Ammon's horn (tissue), 1 donor: ENCODE data around the gene KLRC4.
"Not testable (repeated sequence)": the region's sequence is repeated elsewhere in the genome, so short reads cannot be mapped to it uniquely, and the experiment has no call there.

Source experiments
- DNase-seq: peaks from one replicate; pipeline ENCODE4 v3.0.0-alpha.2; 2016; ENCODE audit warnings: low spot score

KLRC4 gene

GRCh38 chr12:10397296-10397695 is 12.3 kb downstream of the KLRC4 start:
- DNase-seq = no peak

- not testable (repeated sequence) for DNase-seq
Measured at GRCh38 chr12:10396176-10396575, 13.4 kb downstream of the KLRC4 start.

- DNase-seq = peak; percentile 25
Measured at GRCh38 chr12:10395390-10395998, 14.1 kb downstream of the KLRC4 start.

GRCh38 chr12:10394531-10395152 is 14.9 kb downstream of the KLRC4 start:
- DNase-seq = not testable (repeated sequence)

- no peak for DNase-seq
Measured at GRCh38 chr12:10393291-10393690, 16.3 kb downstream of the KLRC4 start.

- DNase-seq = peak; percentile 69
Measured at GRCh38 chr12:10392394-10392930, 17.1 kb downstream of the KLRC4 start.

- not testable (repeated sequence) for DNase-seq
Measured at GRCh38 chr12:10390991-10391390, 18.6 kb downstream of the KLRC4 start.

- DNase-seq = no peak
Measured at GRCh38 chr12:10389904-10390303, 19.7 kb downstream of the KLRC4 start, which contains the start of gene KLRK1. Gene KLRK1, minus strand, starts transcription at chr12:10390041. Its CDS starts 1,231 bp downstream, at chr12:10388810.

- DNase-seq = no peak
Measured at GRCh38 chr12:10388624-10389413, 20.7 kb downstream of the KLRC4 start.

- DNase-seq = not testable (repeated sequence)
Measured at GRCh38 chr12:10387498-10387897, 22.1 kb downstream of the KLRC4 start.

- no peak for DNase-seq
Measured at GRCh38 chr12:10386857-10387256, 22.7 kb downstream of the KLRC4 start.

GRCh38 chr12:10385166-10385613 is 24.4 kb downstream of the KLRC4 start:
- no peak for DNase-seq

GRCh38 chr12:10384191-10384590 is 25.4 kb downstream of the KLRC4 start:
- DNase-seq = no peak

- DNase-seq = no peak
Measured at GRCh38 chr12:10381928-10382628, 27.5 kb downstream of the KLRC4 start.

- DNase-seq = not testable (repeated sequence)
Measured at GRCh38 chr12:10378737-10379136, 30.8 kb downstream of the KLRC4 start.

GRCh38 chr12:10374624-10375018 is 34.9 kb downstream of the KLRC4 start:
- DNase-seq = no peak

- DNase-seq = peak; percentile 58
Measured at GRCh38 chr12:10372559-10372958, 37.0 kb downstream of the KLRC4 start.

- DNase-seq = not testable (repeated sequence)
Measured at GRCh38 chr12:10371893-10372535, 37.5 kb downstream of the KLRC4 start.

- DNase-seq = no peak
Measured at GRCh38 chr12:10369557-10370415, 39.8 kb downstream of the KLRC4 start.
